H1 (cell line): ENCODE data around the gene PDPK1. TPM values are rescaled to one million over a fixed set of nuclear protein-coding genes. Genes with fewer than 3 reads are reported as not detected.
A peak's percentile ranks its signal among the peaks of the same experiment; 100 is the strongest.

Experiments
- ATF2 ChIP-seq: IDR thresholded peaks from 2 replicates; pipeline ENCODE4 v1.6.1; 2012; ENCODE audit warnings: low read length, inconsistent platforms
- BACH1 ChIP-seq: IDR thresholded peaks from 2 replicates; pipeline ENCODE4 v1.6.1; 2012; ENCODE audit warnings: low read length, improper control_type of control experiment
- BCL11A ChIP-seq, 2 experiments: IDR thresholded peaks; one replicate each; pipeline ENCODE4 v1.6.1; 2011; ENCODE audit warnings: low read depth in 2 of 2, low read length in 2 of 2, mild to moderate bottlenecking in 2 of 2
- CBX8 ChIP-seq: fragments of 300-800, 300-1000 bp; sonication (generic); IDR thresholded peaks from 2 replicates; pipeline ENCODE4 v1.7.1; 2016; ENCODE audit warnings: low read depth, low read length, borderline replicate concordance
- CEBPB ChIP-seq: IDR thresholded peaks from 2 replicates; pipeline ENCODE4 v1.6.1; 2012; ENCODE audit warnings: low read depth, low read length
- CHD2 ChIP-seq: IDR thresholded peaks from 2 replicates; pipeline ENCODE4 v1.6.1; 2012; ENCODE audit warnings: low read length, improper control_type of control experiment
- CTBP2 ChIP-seq: IDR thresholded peaks from 2 replicates; pipeline ENCODE4 v1.7.0; 2011; ENCODE audit warnings: borderline replicate concordance, mild to moderate bottlenecking, moderate library complexity, mixed read lengths, low read length; ENCODE audit not compliant: insufficient read depth, insufficient read length
- EZH2 ChIP-seq: fragments of 200-600 bp; sonication (generic); IDR thresholded peaks from 2 replicates; pipeline ENCODE4 v1.7.1; 2012; ENCODE audit warnings: low read depth, mild to moderate bottlenecking, moderate library complexity, low read length, inconsistent platforms; ENCODE audit not compliant: severe bottlenecking
- FOSL1 ChIP-seq: IDR thresholded peaks from 2 replicates; pipeline ENCODE4 v1.6.1; 2011; ENCODE audit warnings: mild to moderate bottlenecking, low read depth, low read length, moderate library complexity; ENCODE audit not compliant: insufficient read depth
- GABPA ChIP-seq: IDR thresholded peaks from 2 replicates; pipeline ENCODE4 v1.6.1; 2011; ENCODE audit warnings: mild to moderate bottlenecking, low read length, moderate library complexity, borderline replicate concordance; ENCODE audit not compliant: insufficient read depth
- GTF2F1 ChIP-seq: IDR thresholded peaks from 2 replicates; pipeline ENCODE4 v1.6.1; 2012; ENCODE audit warnings: low read depth, low read length, improper control_type of control experiment, borderline replicate concordance
- KDM1A ChIP-seq: fragments of 200-600, 300-600 bp; sonication (generic); IDR thresholded peaks from 2 replicates; pipeline ENCODE4 v1.7.1; 2016; ENCODE audit warnings: mild to moderate bottlenecking, low read length, borderline replicate concordance
- NANOG ChIP-seq: IDR thresholded peaks from 2 replicates; pipeline ENCODE4 v1.6.1; 2011; ENCODE audit warnings: low read length, low read depth, mild to moderate bottlenecking, inconsistent platforms; ENCODE audit not compliant: insufficient read depth, poor library complexity, severe bottlenecking
- NRF1 ChIP-seq: IDR thresholded peaks from 2 replicates; pipeline ENCODE4 v1.6.1; 2011; ENCODE audit warnings: mild to moderate bottlenecking, low read depth, low read length, improper control_type of control experiment
- POU5F1 ChIP-seq: IDR thresholded peaks from 2 replicates; pipeline ENCODE4 v1.6.1; 2011; ENCODE audit warnings: low read depth, mild to moderate bottlenecking, low read length, moderate library complexity
- RAD21 ChIP-seq, 2 experiments: IDR thresholded peaks in 1 of 2; conservative IDR thresholded peaks in 1 of 2; 2 replicates each; pipeline ENCODE4 v1.6.1; 2011; ENCODE audit warnings: low read depth in 2 of 2, low read length in 2 of 2, improper control_type of control experiment in 1 of 2, inconsistent platforms in 1 of 2, mild to moderate bottlenecking in 1 of 2, moderate library complexity in 1 of 2
- SRF ChIP-seq: IDR thresholded peaks from 2 replicates; pipeline ENCODE4 v1.6.1; 2011; ENCODE audit warnings: mild to moderate bottlenecking, low read depth, low read length, moderate library complexity
- SUZ12 ChIP-seq: fragments of 200-600 bp; sonication (generic); IDR thresholded peaks from 2 replicates; pipeline ENCODE4 v1.6.1; 2012; ENCODE audit warnings: mild to moderate bottlenecking, inconsistent platforms, low read length, moderate library complexity, mixed read lengths
- TBP ChIP-seq: IDR thresholded peaks from 2 replicates; pipeline ENCODE4 v1.6.1; 2011; ENCODE audit warnings: low read depth, low read length, improper control_type of control experiment
- TEAD4 ChIP-seq: IDR thresholded peaks from 2 replicates; pipeline ENCODE4 v1.6.1; 2012; ENCODE audit warnings: low read depth, low read length, inconsistent platforms, mixed read lengths
- polyA plus RNA-seq, 7 experiments: library from polyadenylated mRNA; depleted of rRNA in 3 of 7; stranded (reverse) in 5 of 7; unstranded in 2 of 7; fragments of >200 nt in 5 of 7; fragments of 200-250 nt in 2 of 7; gene quantifications; 1 replicate in 5 of 7; 2 replicates in 1 of 7; 4 replicates in 1 of 7; pipeline versions ENCODE4 v1.2.1 to v1.2.3, GENCODE V29; 2011 to 2013; ENCODE audit warnings: missing spikeins in 2 of 7, mixed read lengths in 2 of 7
- total RNA-seq: library from RNA; stranded (reverse); fragmentation: NEBNext Ultra II Directional; extraction: Animal tissue kit (Norgen Biotek cat#: 25700); gene quantifications from 2 replicates; pipeline ENCODE4 v1.2.1, GENCODE V29; 2021

The PDPK1 gene
- total and polyA plus RNA-seq, 2 of the 8 experiments (the other 6 are each of a cell fraction or from before 2014, with no cell fraction given) = 17.1 to 27.8 TPM

GRCh38 chr16:2603165-2604015 is 65.6 kb downstream of the PDPK1 start (continued):
- TF ChIP-seq CTBP2 (peak; percentile 28), NANOG (peak; percentile 22), ATF2 (0 out of 2 replicates have a peak, but pooled peaks have one; percentile 43), NRF1 (no peak), POU5F1 (no peak), CEBPB (no peak), GTF2F1 (peak; percentile 73; the same call in 1 of the 2 replicates), BCL11A (IDR thresholded peaks at IDR 0.05; ENCODE audit: low read depth in 2 of 2, low read length in 2 of 2) (no peak), TEAD4 (no peak), KDM1A (no peak), CBX8 (no peak), BACH1 (0 out of 2 replicates have a peak, but pooled peaks have one; percentile 33), GABPA (peak; percentile 100), EZH2 (no peak), RAD21 (IDR thresholded peaks at IDR 0.05 in 1 of 2, conservative IDR thresholded peaks at IDR 0.05 in 1 of 2; ENCODE audit: low read depth in 2 of 2, low read length in 2 of 2) (no peak), FOSL1 (no peak), SUZ12 (no peak), SRF (peak; percentile 53), CHD2 (peak; percentile 51; the same call in 1 of the 2 replicates), TBP (peak; percentile 94)
